CD4-positive, alpha-beta T cell treated with Interleukin-4 for 1 hour (primary cell): ENCODE data around the gene ATG5.
A peak's percentile ranks its signal among the peaks of the same experiment; 100 is the strongest.

Experiments
- DNase-seq, 2 donors: peaks; one replicate each; pipeline ENCODE4 v3.0.0-alpha.2; 2020 to 2022

ATG5 gene

DNA sequence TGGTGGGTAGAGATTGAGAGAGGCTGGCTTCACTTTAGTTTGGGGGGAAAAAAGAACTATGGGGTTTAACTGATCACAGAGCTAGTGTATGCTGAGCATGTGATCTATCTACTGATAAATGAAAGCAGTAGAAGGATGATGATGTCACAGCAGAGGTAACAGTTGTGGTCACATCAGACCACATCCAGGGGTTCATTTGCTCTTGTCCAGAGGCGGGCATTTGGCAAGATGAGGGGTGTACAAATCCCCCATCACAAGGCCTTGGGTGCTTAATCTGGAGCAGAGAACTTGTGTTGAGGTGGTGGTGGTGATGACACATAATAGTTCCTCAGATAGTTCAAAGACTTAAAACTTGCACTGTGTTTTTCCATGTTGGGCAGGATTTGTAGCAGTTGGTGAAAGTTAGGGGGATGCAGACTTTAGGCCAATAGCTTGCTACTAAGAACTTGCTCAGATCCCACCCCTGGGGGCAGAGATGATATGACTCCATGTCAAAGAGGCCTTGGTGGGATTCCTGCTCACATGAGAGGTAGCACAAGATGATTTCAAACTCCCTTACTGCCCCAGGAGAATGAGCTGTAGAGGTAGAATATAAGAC lies 176.0 kb downstream of the ATG5 start:
- peak; percentile 21 to 52 for DNase-seq

DNA sequence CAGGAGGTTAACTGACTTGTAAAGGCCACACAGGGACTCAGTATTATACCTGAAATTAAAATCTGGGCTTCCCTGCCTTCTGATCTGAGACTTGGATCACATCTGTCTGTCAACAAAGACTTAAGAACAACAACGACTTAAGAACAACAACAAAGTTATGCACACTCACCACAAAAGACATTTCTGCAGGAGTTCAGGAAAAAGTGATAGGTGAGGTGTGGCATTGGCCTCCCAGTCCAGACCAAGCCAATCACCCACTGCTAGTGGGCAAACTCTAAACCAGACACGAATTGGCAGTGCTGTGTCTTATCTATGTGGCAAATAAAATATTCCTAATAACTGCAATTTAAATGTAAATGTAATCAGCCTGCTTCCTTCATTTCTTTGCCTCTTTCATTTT lies 178.1 kb downstream of the ATG5 start:
- no peak for DNase-seq

DNA sequence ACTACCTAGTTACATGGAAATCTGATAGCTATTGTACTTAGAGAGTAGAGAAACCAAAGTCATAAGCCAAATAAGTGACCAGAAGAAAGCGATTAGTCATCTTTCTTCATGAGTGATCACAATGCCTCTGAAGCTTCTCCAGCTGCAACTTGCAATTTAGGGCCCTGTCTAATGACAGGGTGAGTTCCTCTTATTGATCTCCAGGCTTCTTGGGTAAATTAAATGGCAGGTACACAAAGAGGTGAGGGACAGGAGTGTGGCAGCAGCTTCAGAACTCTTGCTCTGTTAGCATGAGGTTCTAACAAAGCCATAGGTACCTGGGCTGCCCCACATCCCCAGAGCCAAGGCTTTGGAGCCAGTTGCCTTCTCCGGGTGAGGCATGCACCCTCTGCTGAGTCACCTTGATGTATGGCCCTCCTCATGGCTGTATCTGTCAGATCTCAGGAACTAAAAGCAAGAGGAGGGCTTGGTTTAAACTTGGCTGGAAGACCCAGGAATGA lies 178.7 kb downstream of the ATG5 start:
- no peak for DNase-seq

DNA sequence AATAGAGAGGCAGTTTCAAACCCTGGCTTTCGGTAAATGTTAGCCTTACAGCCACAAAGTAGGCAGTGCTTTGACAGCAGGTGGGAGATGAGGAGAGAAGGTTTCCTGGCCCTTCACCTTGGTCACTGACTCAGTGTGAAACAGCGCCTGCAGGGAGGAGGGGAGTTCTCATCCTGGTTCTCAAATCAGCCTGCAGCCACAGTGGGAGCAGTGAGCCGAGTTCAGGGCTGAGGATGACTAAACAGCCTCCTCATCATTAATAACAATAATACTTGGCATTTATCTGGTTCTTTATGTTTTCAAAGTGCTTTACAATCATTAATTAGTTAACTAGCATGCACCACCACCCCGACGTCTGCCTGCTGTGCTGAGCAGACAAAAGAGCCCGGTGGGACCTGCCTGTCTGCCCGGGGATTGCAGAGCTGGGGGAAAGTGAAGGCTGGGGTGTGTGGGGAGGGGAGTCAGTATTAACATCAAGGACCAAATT lies 179.8 kb downstream of the ATG5 start:
- no peak for DNase-seq

DNA sequence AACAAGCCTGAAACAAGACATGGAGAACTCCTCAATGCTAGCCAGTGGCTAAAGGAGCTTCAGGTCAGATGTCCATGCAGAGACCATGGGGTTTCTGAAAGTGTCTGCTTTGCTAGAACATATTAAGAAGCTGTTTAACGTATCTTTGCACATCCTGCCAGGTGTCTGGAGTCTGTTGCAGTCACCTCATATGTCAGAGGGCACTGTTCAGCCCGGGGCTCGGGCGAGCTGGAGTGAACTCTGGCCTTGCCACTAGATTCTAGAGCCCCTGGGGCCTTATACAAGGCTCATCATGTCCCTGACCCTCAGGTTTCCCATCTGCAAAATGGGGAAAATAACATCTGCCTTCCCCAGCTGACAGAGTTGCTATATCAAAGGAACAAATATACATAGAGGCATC lies 180.4 kb downstream of the ATG5 start:
- DNase-seq = no peak

DNA sequence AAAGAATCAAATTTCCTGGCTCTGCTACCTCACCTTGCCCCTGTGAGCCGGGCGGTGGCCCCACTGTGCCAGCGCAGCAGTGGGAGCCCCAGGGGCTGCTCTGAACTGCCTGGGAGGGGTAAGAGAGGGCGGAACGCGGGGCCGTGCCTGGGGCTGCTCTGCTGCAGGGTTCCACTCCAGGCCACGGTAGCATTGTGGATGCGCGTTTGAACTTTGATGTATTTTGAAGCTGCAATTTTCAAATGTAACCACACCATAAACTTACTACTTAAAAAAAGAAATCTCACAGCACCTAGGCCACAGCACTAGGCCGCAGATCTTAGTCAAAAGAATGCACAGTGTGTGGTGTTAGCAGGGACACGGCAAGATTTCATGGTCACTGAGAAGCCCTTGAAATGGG lies 181.9 kb downstream of the ATG5 start:
- no peak for DNase-seq

DNA sequence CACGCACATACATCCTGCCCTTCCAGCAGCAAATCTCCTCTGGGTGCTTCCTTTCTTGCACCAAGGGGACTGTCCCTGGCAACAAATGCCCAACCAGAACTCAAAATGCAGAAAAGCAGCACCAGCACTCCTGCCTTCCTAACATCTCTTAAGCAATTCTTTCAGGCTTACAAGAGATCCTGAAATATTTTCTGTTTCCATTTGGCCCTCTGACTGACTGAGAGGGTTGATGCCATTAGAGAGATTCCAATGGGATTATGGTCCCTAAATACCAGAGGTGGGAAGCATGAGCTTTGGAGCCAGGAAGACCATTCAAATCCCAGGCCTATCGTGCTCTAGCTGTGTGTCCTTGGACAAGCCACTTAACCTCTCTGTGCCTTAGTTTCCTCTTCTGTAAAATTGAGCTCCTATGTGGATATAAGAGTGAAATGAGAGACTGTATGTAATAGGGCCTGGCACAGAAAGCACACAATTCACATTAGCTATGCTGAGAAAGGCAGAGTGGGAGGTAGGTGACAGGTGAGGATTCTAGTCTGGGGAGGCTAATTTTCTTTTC lies 182.6 kb downstream of the ATG5 start:
- no peak for DNase-seq

DNA sequence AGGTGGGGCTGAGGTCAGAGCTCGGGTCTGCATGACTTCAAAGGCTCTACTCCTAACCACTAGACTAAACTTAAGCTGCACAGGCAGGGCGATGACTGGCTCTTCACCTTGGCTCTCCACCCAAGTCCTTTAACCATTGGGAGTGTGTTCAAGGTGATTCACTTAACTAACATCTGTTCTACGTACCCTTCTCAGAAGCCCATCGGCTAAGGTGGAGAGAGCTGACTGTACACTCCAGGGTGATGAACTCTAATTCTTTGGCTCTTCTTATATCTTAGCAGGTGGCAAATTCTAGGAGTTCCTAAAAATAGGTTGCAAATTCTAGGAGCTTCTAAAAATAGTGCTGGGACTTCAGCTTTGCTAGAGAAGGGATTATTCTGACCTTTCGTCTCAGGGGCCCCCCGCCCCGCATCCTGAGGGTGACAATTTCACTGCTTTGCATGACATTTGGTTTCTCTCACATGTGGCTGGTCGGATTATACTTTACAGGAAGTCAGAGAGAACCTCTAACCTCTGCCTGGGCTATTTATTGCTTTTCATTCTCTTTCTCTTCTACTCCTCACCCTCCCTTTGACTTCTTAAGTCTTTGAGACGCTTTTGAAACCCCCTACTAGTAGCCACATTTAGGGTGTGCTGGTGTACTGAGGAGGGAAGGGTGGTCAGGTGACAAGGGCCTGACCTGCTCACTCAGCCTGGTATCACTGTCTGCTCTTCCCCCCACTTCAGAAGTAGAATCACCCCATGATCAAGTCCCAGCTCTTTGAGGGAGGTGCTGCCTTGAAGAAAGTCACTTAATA lies 183.9 kb downstream of the ATG5 start:
- DNase-seq = peak; percentile 28 to 58

DNA sequence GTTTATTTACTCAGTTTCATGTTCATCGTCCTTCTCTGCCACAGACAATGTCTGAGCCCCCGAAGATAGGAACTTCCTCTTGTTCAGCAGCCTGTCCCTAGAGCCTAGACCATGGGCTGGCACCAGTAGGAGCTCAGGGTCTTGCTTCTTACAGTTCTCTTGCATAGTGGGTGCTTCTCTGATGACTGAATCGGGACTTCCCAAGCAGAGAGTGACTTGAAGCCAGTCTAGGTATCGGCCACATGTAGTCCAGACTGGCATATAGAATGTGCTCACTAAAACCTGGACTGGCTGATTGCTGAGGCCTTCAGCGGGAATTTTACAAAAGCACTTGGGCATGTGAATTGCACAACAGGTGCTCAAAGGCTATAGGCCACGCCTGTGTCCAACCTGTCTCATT lies 187.4 kb downstream of the ATG5 start:
- no peak for DNase-seq

DNA sequence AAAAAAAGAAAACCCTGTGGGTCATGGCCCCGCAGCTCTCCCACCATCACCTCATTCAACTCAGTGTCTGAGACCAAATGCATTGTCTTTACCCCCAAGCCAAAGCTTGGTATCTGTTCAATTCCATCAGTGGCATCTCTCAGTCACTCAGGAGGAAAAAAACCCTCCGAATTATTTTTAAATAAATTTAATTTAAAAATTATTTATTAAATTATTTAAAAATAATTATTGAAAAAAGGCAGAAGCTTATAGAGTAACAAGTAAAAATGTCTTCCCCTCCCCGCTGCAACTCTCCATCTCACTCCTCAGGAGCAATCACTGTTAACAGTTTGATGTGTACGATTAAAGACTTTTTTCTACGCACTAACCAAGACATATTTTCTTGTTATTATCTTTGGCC lies 188.7 kb downstream of the ATG5 start:
- DNase-seq = no peak

DNA sequence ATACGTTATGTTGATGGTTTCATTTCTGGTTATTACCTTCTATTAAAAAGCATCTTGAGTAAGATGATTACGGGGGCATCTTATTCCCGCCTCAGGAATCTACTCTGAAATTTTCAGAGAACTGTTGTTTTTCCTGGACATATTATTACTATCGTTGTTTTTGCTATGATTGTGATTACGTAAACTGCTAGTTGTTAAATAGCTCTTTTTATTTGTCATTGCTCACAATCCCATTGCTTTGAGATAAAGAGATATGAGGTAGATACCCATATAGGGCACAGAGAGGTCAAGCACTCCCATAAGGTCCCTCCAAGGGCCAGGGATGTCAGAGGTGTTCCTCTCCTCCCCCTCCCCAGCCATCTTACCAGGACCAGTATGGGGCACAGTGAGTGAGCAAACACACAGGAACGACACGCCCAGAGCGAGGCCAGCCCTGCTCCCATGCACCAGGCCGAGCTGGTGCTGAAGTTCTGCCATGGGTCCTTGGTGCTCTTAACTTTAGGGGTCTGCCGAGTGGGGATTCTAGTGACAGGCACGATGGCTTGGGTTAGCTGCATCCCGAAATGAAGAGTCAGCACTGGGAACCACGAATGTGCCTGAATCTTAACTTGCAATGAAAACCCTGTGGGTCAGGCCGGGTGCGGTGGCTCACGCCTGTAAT lies 189.5 kb downstream of the ATG5 start:
- no peak for DNase-seq

DNA sequence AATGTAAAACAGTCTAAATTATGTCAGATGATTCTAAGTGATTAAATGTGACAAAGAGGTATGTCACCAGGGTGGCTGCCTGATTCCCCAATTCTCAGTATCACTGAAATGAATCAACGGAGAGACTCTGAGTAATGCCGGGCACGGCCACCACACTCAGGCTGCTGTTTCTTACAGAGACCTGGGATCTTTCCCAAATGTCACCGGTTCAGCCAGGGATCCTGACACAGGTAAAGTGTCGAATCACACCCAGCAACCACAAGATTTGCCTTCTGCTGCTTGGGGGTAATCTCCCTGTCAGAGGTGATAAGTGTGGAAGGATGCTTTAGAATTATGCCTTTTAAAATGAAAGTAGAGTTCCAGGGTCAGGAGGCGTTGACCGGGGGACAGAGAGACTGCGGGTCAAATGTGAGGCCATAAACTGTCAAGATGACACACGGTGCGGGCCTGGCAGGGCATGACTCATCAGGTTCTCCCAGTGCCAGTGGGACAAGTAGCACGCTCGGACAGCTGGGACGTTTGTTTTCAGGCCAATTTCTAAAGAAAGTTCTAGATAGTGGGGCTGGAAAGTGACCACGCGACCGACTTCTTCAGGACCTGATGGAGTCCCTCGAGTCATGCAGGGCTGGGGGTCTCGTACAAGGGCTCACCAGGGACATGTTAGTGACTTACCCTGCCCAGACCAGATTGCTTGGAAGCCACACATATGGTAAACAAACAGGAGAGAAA lies 190.5 kb downstream of the ATG5 start:
- DNase-seq = no peak
